Activated CD4-positive, alpha-beta T cell treated with anti-CD3 and anti-CD28 coated beads, Interleukin-2, Interleukin-4, amounts not matched to agents 100 ng/mL and 50 ng/mL, durations not matched to agents 16 hours and 8 hours (primary cell): ENCODE results near the gene AGBL5.
"Not testable (repeated sequence)": the region's sequence is repeated elsewhere in the genome, so short reads cannot be mapped to it uniquely, and the experiment has no call there.

Source experiments
- DNase-seq: peaks from one replicate; pipeline ENCODE4 v3.0.0-alpha.2; 2020; ENCODE audit warnings: low spot score

Gene AGBL5

DNA sequence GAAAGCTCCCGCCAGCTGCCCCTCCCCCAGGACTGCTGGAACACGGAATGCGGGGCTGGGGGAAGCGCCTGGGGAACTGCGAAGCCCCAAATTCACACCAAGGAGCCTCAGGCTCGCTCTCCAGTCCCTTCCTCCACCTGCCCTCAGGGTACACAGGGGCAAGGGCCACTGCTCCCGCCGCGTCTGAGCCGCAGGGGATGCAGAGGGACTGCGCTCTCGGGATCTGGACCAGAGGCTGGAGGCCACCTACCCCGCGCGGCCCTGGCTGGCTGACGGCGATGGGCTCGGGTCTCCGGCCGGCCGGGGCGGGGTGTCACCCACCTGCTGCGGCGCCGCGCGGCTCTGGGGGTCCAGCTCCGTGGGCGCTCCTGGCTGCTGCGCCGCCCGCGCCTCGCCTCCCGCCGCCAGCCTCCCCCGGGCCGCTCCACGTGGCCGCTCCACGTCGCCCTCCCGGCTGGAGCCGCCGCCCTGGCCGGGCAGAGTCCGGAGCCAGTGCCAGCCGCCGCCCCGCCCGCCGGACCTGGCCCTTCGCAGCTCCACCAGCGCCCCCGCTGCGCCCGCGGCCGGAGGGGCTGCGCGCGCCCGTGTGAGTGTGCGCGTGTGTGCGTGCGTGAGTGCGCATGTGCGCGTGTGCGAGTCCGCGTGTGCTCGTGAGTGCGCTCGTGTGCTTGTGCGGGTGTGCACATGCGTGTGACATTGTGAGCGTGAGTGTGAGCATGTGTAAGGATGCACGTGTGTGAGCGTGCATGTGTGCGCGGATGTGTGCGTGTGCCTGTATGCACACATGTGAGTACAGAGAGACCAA is 67.3 kb downstream of the AGBL5 start, which contains the start of gene CGREF1:
CGREF1 (minus strand) TSS at position 604 of the 805 bp plus-strand sequence. CDS start 14,762 bp downstream, outside the sequence.
- DNase-seq: no peak

DNA sequence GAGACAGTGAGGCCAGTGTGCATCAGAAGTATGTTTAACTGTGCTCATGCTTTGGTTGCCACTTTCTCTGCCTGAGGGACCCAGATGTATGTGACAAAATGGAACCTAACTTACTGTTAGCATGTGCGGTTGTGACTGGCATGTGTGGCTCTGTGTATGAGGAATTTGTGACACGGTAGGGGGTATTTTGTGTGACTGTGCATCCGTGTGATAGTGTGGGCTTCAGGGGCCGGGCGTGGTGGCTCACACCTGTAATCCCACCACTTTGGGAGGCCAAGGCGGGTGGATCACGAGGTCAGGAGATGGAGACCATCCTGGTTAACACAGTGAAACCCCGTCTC is 67.8 kb downstream of the AGBL5 start:
- not testable (repeated sequence) for DNase-seq
